Activated CD4-positive, alpha-beta memory T cell treated with anti-CD3 and anti-CD28 coated beads for 36 hours (primary cell): Measurements from ENCODE around the gene MAST4. TPM values are rescaled to one million over a fixed set of nuclear protein-coding genes. Genes with fewer than 3 reads are reported as not detected.

Experiments
- CTCF ChIA-PET: fragments of 350-600 bp; sonication (Branson Sonifier 250); formaldehyde crosslinking; loops from one replicate; lab custom pipeline; 2021; ENCODE audit warnings: antibody characterized with exemption, inconsistent platforms; lab: Charles Lee
- POLR2A ChIA-PET: fragments of 350-600 bp; sonication (Branson Sonifier 250); formaldehyde crosslinking; loops from one replicate; lab custom pipeline; 2021; ENCODE audit warnings: antibody characterized with exemption; lab: Charles Lee
- DNase-seq: peaks from one replicate; pipeline ENCODE4 v3.0.0-alpha.2; 2020
- H3K27ac Mint-ChIP-seq: one replicate; pipeline ENCODE4 v1.8.0; 2021; ENCODE audit warnings: mixed read lengths
- H3K27me3 Mint-ChIP-seq: one replicate; pipeline ENCODE4 v1.8.0; 2021; ENCODE audit warnings: mixed read lengths
- H3K36me3 Mint-ChIP-seq: one replicate; pipeline ENCODE4 v1.8.0; 2021; ENCODE audit warnings: mixed read lengths
- H3K4me1 Mint-ChIP-seq: one replicate; pipeline ENCODE4 v1.8.0; 2021; ENCODE audit warnings: low read depth, mixed read lengths
- H3K4me3 Mint-ChIP-seq: one replicate; pipeline ENCODE4 v1.8.0; 2021; ENCODE audit warnings: mild to moderate bottlenecking, mixed read lengths
- H3K9me3 Mint-ChIP-seq: one replicate; pipeline ENCODE4 v1.8.0; 2021; ENCODE audit warnings: mixed read lengths
- intact Hi-C: fragments of 100-400 bp; cut with micrococcal nuclease; formaldehyde crosslinking; loops from one replicate; pipeline ENCODE4 v1.15.1; 2023
- total RNA-seq, 2 experiments: library from RNA; stranded (reverse); gene quantifications; one replicate each; pipeline ENCODE4 v1.2.3, GENCODE V29; 2021

Gene MAST4
- total RNA-seq, 2 experiments from 2014 or later: 30.2 to 30.3 TPM

DNA sequence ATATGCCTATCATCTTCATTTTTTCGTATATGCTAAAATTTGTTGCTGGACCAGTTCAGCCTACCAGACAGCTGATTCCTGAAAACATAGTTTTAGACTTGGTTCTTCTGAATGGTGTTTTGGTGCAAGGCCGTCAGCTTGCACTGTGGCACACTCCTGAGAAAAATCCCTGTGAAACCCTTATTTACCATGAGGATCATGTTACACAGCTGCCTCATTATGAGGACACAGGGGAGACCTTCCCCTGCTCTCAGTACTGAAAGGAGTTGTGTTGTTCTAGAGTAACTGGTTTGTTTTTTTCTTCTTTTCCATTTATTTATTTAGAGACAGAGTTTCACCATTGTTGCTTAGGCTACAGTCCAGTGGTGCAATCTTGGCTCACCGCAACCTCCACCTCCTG, 37.6 kb downstream of the MAST4 start:
- H3K4me3 Mint-ChIP-seq: no peak overlapping the region
- intact Hi-C loops: no loop called here
- CTCF ChIA-PET: no interaction called here
- DNase-seq: no peak
- POLR2A ChIA-PET: no interaction called here
- H3K27me3 Mint-ChIP-seq: peaks cover 6% of the 10 kb centered on the region
- H3K9me3 Mint-ChIP-seq: no peaks in the 10 kb centered on the region
- H3K27ac Mint-ChIP-seq: no peak overlapping the region
- H3K36me3 Mint-ChIP-seq: no peaks in the 10 kb centered on the region
- no peaks in the 10 kb centered on the region for H3K4me1 Mint-ChIP-seq

- Mint-ChIP-seq H3K9me3 (no peaks in the 10 kb centered on the region), H3K36me3 (no peaks in the 10 kb centered on the region), H3K4me1 (no peaks in the 10 kb centered on the region), H3K27ac (no peak overlapping the region), H3K4me3 (no peak overlapping the region), H3K27me3 (peaks cover 6% of the 10 kb centered on the region)
- no peak for DNase-seq
- ChIA-PET CTCF (no interaction called here), POLR2A (no interaction called here)
- intact Hi-C loops: no loop called here
These were observed 38.4 kb downstream of the MAST4 start for GRCh38 chr5:66634601-66635000.

GRCh38 chr5:66637994-66638393, 41.8 kb downstream of the MAST4 start:
- Mint-ChIP-seq H3K4me1 (no peaks in the 10 kb centered on the region), H3K9me3 (no peaks in the 10 kb centered on the region), H3K27me3 (peaks cover 7% of the 10 kb centered on the region), H3K36me3 (no peaks in the 10 kb centered on the region), H3K27ac (no peak overlapping the region), H3K4me3 (no peak overlapping the region)
- ChIA-PET POLR2A (no interaction called here), CTCF (interaction anchor here (0.9 to 1.2 kb wide), 2 partner anchors 330 to 332 kb away, joined by 3 to 6 read pairs; no protein-coding TSS in a partner anchor)
- intact Hi-C loops: no loop called here
- DNase-seq: no peak

DNA sequence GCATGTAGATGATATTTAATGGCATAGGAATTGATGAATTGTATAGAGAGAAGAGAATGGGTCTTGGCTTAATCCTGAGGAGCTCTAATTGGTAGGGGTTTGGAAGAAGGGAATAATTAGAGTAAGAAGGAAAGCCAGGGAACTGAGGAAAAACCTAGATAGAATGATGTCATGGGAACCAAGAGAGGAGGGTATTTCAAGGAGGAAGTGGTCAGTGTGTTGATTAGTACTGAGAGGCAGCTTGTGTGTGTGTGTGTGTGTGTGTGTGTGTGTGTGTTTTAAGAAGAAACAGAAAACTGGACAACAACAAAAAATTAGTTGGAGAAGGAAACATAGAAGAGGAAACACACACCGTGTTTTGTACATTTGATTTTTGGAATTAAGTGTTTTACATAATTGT, 42.8 kb downstream of the MAST4 start:
- Mint-ChIP-seq H3K27ac (no peak overlapping the region), H3K4me3 (no peak overlapping the region)

GRCh38 chr5:66642538-66642937, 46.3 kb downstream of the MAST4 start:
- peaks cover 9% of the 10 kb centered on the region for H3K27me3 Mint-ChIP-seq
- intact Hi-C loops: no loop called here
- H3K9me3 Mint-ChIP-seq: no peaks in the 10 kb centered on the region
- no peaks in the 10 kb centered on the region for H3K36me3 Mint-ChIP-seq
- CTCF ChIA-PET: no interaction called here
- DNase-seq: no peak
- H3K4me1 Mint-ChIP-seq: no peaks in the 10 kb centered on the region
- POLR2A ChIA-PET: no interaction called here
- H3K4me3 Mint-ChIP-seq: no peak overlapping the region
- H3K27ac Mint-ChIP-seq: no peak overlapping the region

More for the DNA sequence above, 42.8 kb downstream of the MAST4 start:
- no peak for DNase-seq
- Mint-ChIP-seq H3K4me1 (no peaks in the 10 kb centered on the region), H3K9me3 (no peaks in the 10 kb centered on the region), H3K36me3 (no peaks in the 10 kb centered on the region), H3K27me3 (peaks cover 7% of the 10 kb centered on the region)
- intact Hi-C loops: no loop called here
- CTCF ChIA-PET: no interaction called here
- POLR2A ChIA-PET: no interaction called here

DNA sequence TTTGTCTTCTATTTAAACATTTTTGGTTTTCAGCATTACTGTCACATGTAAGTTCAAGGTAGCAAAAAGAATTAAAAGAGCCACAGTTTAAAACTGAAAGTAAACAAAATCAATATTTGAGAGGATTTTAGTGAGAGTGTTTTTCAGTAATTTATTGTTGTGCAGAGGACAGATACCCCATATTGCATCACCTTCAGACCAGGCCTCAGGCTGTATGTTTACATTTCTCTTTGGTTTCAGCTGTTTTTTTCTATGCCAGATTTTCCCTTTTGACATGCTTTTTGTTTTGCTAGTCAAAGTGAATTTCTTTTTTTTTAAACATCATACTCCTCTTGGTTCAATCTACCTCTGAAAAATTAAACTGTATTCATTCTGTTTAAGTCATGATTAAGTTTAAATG, 47.2 kb downstream of the MAST4 start:
- intact Hi-C loops: no loop called here

GRCh38 chr5:66644111-66644510, 47.9 kb downstream of the MAST4 start:
- Mint-ChIP-seq H3K27me3 (peaks cover 10% of the 10 kb centered on the region), H3K4me3 (no peak overlapping the region), H3K27ac (no peak overlapping the region), H3K9me3 (no peaks in the 10 kb centered on the region), H3K4me1 (no peaks in the 10 kb centered on the region), H3K36me3 (no peaks in the 10 kb centered on the region)
- CTCF ChIA-PET: interaction anchor here (0.6 kb wide), 1 partner anchor 335 kb away, joined by 3 read pairs; no protein-coding TSS in a partner anchor
- POLR2A ChIA-PET: no interaction called here
- intact Hi-C loops: no loop called here
- DNase-seq: no peak

More for the DNA sequence above, 47.2 kb downstream of the MAST4 start:
- no peaks in the 10 kb centered on the region for H3K36me3 Mint-ChIP-seq
- H3K4me3 Mint-ChIP-seq: no peak overlapping the region
- ChIA-PET POLR2A (no interaction called here), CTCF (no interaction called here)
- no peaks in the 10 kb centered on the region for H3K4me1 Mint-ChIP-seq
- DNase-seq: no peak
- H3K27me3 Mint-ChIP-seq: peaks cover 9% of the 10 kb centered on the region
- H3K27ac Mint-ChIP-seq: no peak overlapping the region
- no peaks in the 10 kb centered on the region for H3K9me3 Mint-ChIP-seq

DNA sequence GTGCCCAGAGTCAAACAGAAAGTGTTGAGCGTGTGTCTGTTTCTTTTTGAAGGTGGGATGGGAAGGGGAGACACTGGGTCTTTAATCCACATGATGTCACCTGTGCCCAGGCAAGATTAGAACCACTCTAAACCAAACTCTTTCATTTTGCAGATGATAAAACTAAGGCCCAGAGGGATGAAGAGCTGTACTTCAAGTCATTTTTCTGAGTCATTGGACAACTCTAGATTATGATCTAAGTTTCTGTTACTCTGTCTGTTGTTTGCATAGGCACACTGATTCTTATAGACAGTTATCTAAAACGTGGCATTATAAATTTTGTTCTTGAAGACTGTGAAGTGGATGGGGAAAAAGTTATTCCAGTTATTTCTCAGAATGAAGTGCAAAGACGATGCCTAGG, 48.8 kb downstream of the MAST4 start:
- intact Hi-C loops: no loop called here
- Mint-ChIP-seq H3K27ac (no peak overlapping the region), H3K36me3 (no peaks in the 10 kb centered on the region), H3K9me3 (no peaks in the 10 kb centered on the region), H3K27me3 (peaks cover 10% of the 10 kb centered on the region), H3K4me3 (no peak overlapping the region), H3K4me1 (no peaks in the 10 kb centered on the region)
- POLR2A ChIA-PET: no interaction called here
- CTCF ChIA-PET: no interaction called here
- no peak for DNase-seq

GRCh38 chr5:66646570-66646969, 50.4 kb downstream of the MAST4 start:
- H3K4me3 Mint-ChIP-seq: no peak overlapping the region
- no peaks in the 10 kb centered on the region for H3K9me3 Mint-ChIP-seq
- intact Hi-C loops: no loop called here
- no peaks in the 10 kb centered on the region for H3K4me1 Mint-ChIP-seq
- POLR2A ChIA-PET: no interaction called here
- DNase-seq: no peak
- no peak overlapping the region for H3K27ac Mint-ChIP-seq
- no peaks in the 10 kb centered on the region for H3K36me3 Mint-ChIP-seq
- peaks cover 10% of the 10 kb centered on the region for H3K27me3 Mint-ChIP-seq
- CTCF ChIA-PET: no interaction called here

DNA sequence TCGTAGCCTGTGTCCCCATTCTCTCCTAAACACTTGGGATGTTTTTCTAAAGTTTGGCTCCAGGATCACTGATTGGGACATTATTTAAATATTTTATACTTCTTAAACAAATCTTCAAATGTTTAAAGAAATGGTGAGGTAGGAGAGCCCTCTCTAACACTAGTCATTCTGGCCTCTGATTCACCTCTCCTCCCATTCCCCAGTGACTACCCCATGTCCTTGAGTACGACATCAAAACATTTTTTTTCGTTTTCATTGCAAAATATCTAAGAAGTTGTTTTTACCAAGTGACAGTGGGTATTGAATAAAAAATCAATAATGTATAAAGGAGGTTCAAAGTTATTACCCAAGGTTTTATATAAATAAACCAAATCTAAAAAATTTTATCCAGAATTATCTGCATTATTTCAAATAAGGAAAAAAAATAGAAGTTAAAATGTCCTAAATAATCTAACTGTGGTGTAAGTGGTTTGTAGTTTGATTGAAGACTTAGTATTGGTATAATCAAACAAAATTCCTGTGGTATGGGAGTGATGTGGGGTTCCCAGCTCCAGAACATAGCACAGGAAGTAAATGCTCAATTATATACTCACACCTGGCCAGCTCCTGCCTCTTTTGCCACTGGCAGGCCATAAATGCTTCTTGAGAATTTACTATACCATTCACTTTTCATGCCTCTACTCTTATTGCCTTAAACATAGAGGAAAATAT, 51.1 kb downstream of the MAST4 start:
- H3K27ac Mint-ChIP-seq: no peak overlapping the region
- H3K4me1 Mint-ChIP-seq: no peaks in the 10 kb centered on the region
- CTCF ChIA-PET: no interaction called here

DNA sequence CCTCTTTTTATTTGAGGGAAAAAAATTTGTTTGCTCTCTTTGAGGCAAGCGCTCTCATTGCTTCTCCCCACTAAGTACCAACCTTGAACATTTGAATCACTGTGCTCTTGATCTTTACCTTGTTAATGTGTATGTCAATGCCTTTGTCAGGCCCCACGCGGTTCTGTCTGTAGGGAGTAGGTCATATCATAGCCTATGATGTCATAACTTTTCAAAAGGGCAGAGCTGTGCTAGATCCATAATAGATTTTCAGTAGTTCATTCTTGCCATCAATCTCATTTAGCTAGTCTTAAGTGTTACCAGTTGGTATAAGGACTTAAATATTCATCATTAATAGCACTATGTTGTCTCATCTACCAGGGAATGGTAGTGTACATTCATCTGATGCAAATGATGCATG, 56.6 kb downstream of the MAST4 start:
- Mint-ChIP-seq H3K27me3 (peaks cover 4% of the 10 kb centered on the region), H3K4me1 (no peaks in the 10 kb centered on the region), H3K9me3 (peaks cover 2% of the 10 kb centered on the region), H3K4me3 (no peak overlapping the region), H3K27ac (no peak overlapping the region), H3K36me3 (no peaks in the 10 kb centered on the region)
- POLR2A ChIA-PET: no interaction called here
- intact Hi-C loops: no loop called here
- DNase-seq: no peak
- CTCF ChIA-PET: no interaction called here

More for the DNA sequence above, 51.1 kb downstream of the MAST4 start:
- Mint-ChIP-seq H3K36me3 (no peaks in the 10 kb centered on the region), H3K27me3 (peaks cover 8% of the 10 kb centered on the region), H3K4me3 (no peak overlapping the region), H3K9me3 (peaks cover 2% of the 10 kb centered on the region)
- intact Hi-C loops: no loop called here
- DNase-seq: no peak
- POLR2A ChIA-PET: no interaction called here

- H3K9me3 Mint-ChIP-seq: peaks cover 2% of the 10 kb centered on the region
- H3K27ac Mint-ChIP-seq: no peak overlapping the region
- peaks cover 4% of the 10 kb centered on the region for H3K27me3 Mint-ChIP-seq
- no peaks in the 10 kb centered on the region for H3K4me1 Mint-ChIP-seq
- no peak for DNase-seq
- intact Hi-C loops: no loop called here
- H3K4me3 Mint-ChIP-seq: no peak overlapping the region
- H3K36me3 Mint-ChIP-seq: no peaks in the 10 kb centered on the region
- ChIA-PET CTCF (no interaction called here), POLR2A (no interaction called here)
These were observed 57.1 kb downstream of the MAST4 start for GRCh38 chr5:66653325-66653724.
